Measurements from ENCODE around the gene B3GNT8. TPM values are rescaled to one million over a fixed set of nuclear protein-coding genes. Genes with fewer than 3 reads are reported as not detected.

The B3GNT8 gene
- total RNA-seq, 1 donor from 2014 or later = 35.8 TPM

DNA sequence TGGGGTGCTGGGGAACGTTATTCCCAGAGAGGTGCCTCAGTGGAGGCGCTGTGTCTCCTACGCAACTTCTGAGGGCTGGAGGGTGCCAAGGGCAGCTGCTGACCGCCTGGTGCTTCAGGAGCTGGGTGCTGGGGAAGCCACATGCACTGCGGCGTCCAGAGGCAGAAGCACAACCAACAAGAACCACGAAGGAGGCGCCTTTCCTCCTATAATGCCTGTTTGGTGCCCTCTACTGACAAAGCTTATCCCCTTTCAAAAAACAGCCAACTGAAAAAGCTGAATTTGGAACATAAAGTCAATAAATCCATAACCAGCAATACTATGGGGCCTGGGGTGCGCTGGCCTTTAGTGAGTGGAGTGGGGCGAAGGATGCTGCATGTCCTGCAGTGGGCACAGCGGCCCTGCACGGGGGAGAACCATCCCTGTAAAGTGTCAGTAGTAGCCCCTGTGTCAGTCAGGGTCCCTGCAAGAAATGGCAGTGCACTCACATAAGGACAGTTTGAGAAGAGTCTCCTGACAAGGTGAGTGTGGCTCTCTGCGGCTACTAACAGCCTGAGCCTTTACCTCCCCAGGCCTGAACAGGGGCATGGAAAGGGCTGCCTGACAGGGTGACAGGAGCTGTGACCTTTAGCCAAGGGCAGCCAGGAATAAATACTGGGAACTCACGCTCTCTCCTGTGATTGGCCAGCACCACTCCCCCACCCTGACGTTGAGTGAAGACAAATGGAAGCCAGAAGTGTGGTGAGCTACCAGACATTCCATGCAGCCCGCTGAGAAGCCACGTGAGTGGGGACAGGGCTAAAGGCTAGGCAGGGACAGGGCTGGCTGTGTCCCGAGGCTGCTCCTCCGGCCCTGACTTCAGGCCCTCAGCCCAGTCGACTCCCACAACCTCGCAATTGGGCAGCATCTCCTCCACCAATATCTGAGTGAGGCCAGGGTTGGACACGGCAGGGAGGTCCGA, 4.5 kb upstream of the B3GNT8 start:
- Histone ChIP-seq H3K9me3 (no peaks in the 10 kb centered on the region), H3K4me3 (no peak overlapping the region), H3K4me1 (peaks cover 22% of the 10 kb centered on the region), H3K27ac (no peak overlapping the region), H3K36me3 (peaks cover 0 to 21% of the 10 kb centered on the region in 2 donors), H3K27me3 (no peaks in the 10 kb centered on the region)
- TF ChIP-seq, protein P1, sequence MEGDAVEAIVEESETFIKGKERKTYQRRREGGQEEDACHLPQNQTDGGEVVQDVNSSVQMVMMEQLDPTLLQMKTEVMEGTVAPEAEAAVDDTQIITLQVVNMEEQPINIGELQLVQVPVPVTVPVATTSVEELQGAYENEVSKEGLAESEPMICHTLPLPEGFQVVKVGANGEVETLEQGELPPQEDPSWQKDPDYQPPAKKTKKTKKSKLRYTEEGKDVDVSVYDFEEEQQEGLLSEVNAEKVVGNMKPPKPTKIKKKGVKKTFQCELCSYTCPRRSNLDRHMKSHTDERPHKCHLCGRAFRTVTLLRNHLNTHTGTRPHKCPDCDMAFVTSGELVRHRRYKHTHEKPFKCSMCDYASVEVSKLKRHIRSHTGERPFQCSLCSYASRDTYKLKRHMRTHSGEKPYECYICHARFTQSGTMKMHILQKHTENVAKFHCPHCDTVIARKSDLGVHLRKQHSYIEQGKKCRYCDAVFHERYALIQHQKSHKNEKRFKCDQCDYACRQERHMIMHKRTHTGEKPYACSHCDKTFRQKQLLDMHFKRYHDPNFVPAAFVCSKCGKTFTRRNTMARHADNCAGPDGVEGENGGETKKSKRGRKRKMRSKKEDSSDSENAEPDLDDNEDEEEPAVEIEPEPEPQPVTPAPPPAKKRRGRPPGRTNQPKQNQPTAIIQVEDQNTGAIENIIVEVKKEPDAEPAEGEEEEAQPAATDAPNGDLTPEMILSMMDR (IDR thresholded peaks at IDR 0.05) = peak in 1 of 3 experiments; percentile 10
- TF ChIP-seq POLR2A (IDR thresholded peaks at IDR 0.05) (no peak), POLR2AphosphoS5 (IDR thresholded peaks at IDR 0.05; ENCODE audit: insufficient read depth in 1 of 2, low read depth in 1 of 2) (no peak)
- DNase-seq (ENCODE audit: extremely low spot score in 2 of 2) = no peak
- intact Hi-C loops (cut with DNase I) = no loop called here

GRCh38 chr19:41430922-41431321, 3.7 kb upstream of the B3GNT8 start:
- H3K27ac ChIP-seq = no peak overlapping the region
- intact Hi-C loops (cut with DNase I) = no loop called here
- H3K4me1 ChIP-seq = peaks cover 30% of the 10 kb centered on the region
- no peak overlapping the region for H3K4me3 ChIP-seq
- no peaks in the 10 kb centered on the region for H3K27me3 ChIP-seq
- DNase-seq (ENCODE audit: extremely low spot score in 2 of 2) = no peak
- TF ChIP-seq POLR2AphosphoS5 (IDR thresholded peaks at IDR 0.05; ENCODE audit: insufficient read depth in 1 of 2, low read depth in 1 of 2) (no peak), POLR2A (IDR thresholded peaks at IDR 0.05) (no peak)
- TF ChIP-seq, protein P1 (IDR thresholded peaks at IDR 0.05) = no peak
- no peaks in the 10 kb centered on the region for H3K9me3 ChIP-seq
- H3K36me3 ChIP-seq = peaks cover 0 to 21% of the 10 kb centered on the region in 2 donors

GRCh38 chr19:41428481-41428859, 1.3 kb upstream of the B3GNT8 start:
- Histone ChIP-seq H3K36me3 (peaks cover 0 to 38% of the 10 kb centered on the region in 2 donors), H3K9me3 (no peaks in the 10 kb centered on the region), H3K27me3 (no peaks in the 10 kb centered on the region), H3K27ac (peak overlapping the region; percentile 90), H3K4me1 (peaks cover 46% of the 10 kb centered on the region), H3K4me3 (peak overlapping the region; percentile 54 to 61)
- no peak for DNase-seq (ENCODE audit: extremely low spot score in 2 of 2)
- intact Hi-C loops (cut with DNase I) = no loop called here
- TF ChIP-seq, protein P1 (IDR thresholded peaks at IDR 0.05) = no peak
- TF ChIP-seq POLR2A (IDR thresholded peaks at IDR 0.05) (no peak), POLR2AphosphoS5 (IDR thresholded peaks at IDR 0.05; ENCODE audit: insufficient read depth in 1 of 2, low read depth in 1 of 2) (no peak)

GRCh38 chr19:41427647-41428480, 690 bp upstream of the B3GNT8 start:
- Histone ChIP-seq H3K27me3 (no peaks in the 10 kb centered on the region), H3K4me1 (peaks cover 46% of the 10 kb centered on the region), H3K27ac (peak overlapping the region; percentile 90), H3K9me3 (no peaks in the 10 kb centered on the region), H3K36me3 (peaks cover 2 to 38% of the 10 kb centered on the region in 2 donors), H3K4me3 (peak overlapping the region; percentile 54 to 61)
- no peak for TF ChIP-seq POLR2A (IDR thresholded peaks at IDR 0.05)
- intact Hi-C loops (cut with DNase I) = no loop called here
- DNase-seq (ENCODE audit: extremely low spot score in 2 of 2) = no peak

GRCh38 chr19:41426116-41426841, 895 bp downstream of the B3GNT8 start:
- no peaks in the 10 kb centered on the region for H3K9me3 ChIP-seq
- peaks cover 6 to 33% of the 10 kb centered on the region in 2 donors for H3K36me3 ChIP-seq
- H3K4me3 ChIP-seq = peak overlapping the region; percentile 54 to 61
- H3K27me3 ChIP-seq = no peaks in the 10 kb centered on the region
- intact Hi-C loops (cut with DNase I) = no loop called here
- no peak for DNase-seq (ENCODE audit: extremely low spot score in 2 of 2)
- H3K27ac ChIP-seq = peak overlapping the region; percentile 90
- peaks cover 46% of the 10 kb centered on the region for H3K4me1 ChIP-seq
- TF ChIP-seq POLR2AphosphoS5 (IDR thresholded peaks at IDR 0.05; ENCODE audit: insufficient read depth in 1 of 2, low read depth in 1 of 2) = no peak
- TF ChIP-seq, protein P1 (IDR thresholded peaks at IDR 0.05) = no peak
- no peak for TF ChIP-seq POLR2A (IDR thresholded peaks at IDR 0.05)

Measured in vagina (tissue), 2 donors.